Activated T-helper 1 cell treated with anti-CD3 and anti-CD28 coated beads, Interleukin-12 subunit alpha, Interleukin-12 subunit beta, Interleukin-2, Interleukin-4 antibody, amounts not matched to agents 30 ng/mL and 10 ng/mL and 1 ng/mL, durations not matched to agents 14 hours and 24 hours and 36 hours (primary cell): ENCODE results near the gene TF. TPM values are rescaled to one million over a fixed set of nuclear protein-coding genes. Genes with fewer than 3 reads are reported as not detected.

Experiments used
- DNase-seq: peaks from one replicate; pipeline ENCODE4 v3.0.0; 2021; ENCODE audit warnings: low spot score
- H3K27ac Mint-ChIP-seq: one replicate; pipeline ENCODE4 v1.8.0; 2021; ENCODE audit warnings: mild to moderate bottlenecking, mixed read lengths
- H3K27me3 Mint-ChIP-seq: one replicate; pipeline ENCODE4 v1.8.0; 2022; ENCODE audit warnings: mild to moderate bottlenecking, moderate library complexity, mixed read lengths; ENCODE audit not compliant: insufficient read depth
- H3K36me3 Mint-ChIP-seq: one replicate; pipeline ENCODE4 v1.8.0; 2021; ENCODE audit warnings: low read depth, mixed read lengths
- H3K4me1 Mint-ChIP-seq: one replicate; pipeline ENCODE4 v1.8.0; 2021; ENCODE audit warnings: low read depth, mixed read lengths
- H3K4me3 Mint-ChIP-seq: one replicate; pipeline ENCODE4 v1.8.0; 2021; ENCODE audit warnings: mild to moderate bottlenecking, moderate library complexity, mixed read lengths
- H3K9me3 Mint-ChIP-seq: one replicate; pipeline ENCODE4 v1.8.0; 2021; ENCODE audit warnings: mixed read lengths
- intact Hi-C: fragments of 100-400 bp; cut with micrococcal nuclease; formaldehyde crosslinking; loops from one replicate; pipeline ENCODE4 v1.15.1; 2024
- total RNA-seq: library from RNA; stranded (reverse); gene quantifications from 2 replicates; pipeline ENCODE4 v1.2.3, GENCODE V29; 2022

The TF gene
- total RNA-seq = 0.02 TPM in 1 of 2 replicates, not detected in the other

- DNase-seq = no peak
Measured at GRCh38 chr3:133745981-133746711, at the start of gene TF. Gene TF, plus strand, starts transcription at chr3:133746393. Its CDS starts 48 bp downstream, at chr3:133746441.

GRCh38 chr3:133697960-133698359 is 48.2 kb upstream of the TF start:
- Mint-ChIP-seq H3K27me3 (peaks cover 5% of the 10 kb centered on the region), H3K27ac (no peak overlapping the region), H3K4me3 (no peak overlapping the region), H3K4me1 (no peaks in the 10 kb centered on the region), H3K36me3 (no peaks in the 10 kb centered on the region), H3K9me3 (no peaks in the 10 kb centered on the region)
- DNase-seq = no peak
- intact Hi-C loops = no loop called here

More at GRCh38 chr3:133745981-133746711, at the start of gene TF:
- no peaks in the 10 kb centered on the region for H3K4me1 Mint-ChIP-seq
- H3K9me3 Mint-ChIP-seq = no peaks in the 10 kb centered on the region
- peaks cover 34% of the 10 kb centered on the region for H3K27me3 Mint-ChIP-seq
- intact Hi-C loops = no loop called here
- H3K4me3 Mint-ChIP-seq = no peak within 1 kb of the TSS
- no peaks in the 10 kb centered on the region for H3K36me3 Mint-ChIP-seq
- no peak within 1 kb of the TSS for H3K27ac Mint-ChIP-seq

GRCh38 chr3:133699467-133699866 is 46.7 kb upstream of the TF start:
- peaks cover 12% of the 10 kb centered on the region for H3K27me3 Mint-ChIP-seq
- no peaks in the 10 kb centered on the region for H3K9me3 Mint-ChIP-seq
- H3K4me3 Mint-ChIP-seq = no peak overlapping the region
- H3K4me1 Mint-ChIP-seq = no peaks in the 10 kb centered on the region
- H3K36me3 Mint-ChIP-seq = no peaks in the 10 kb centered on the region
- intact Hi-C loops = no loop called here
- H3K27ac Mint-ChIP-seq = no peak overlapping the region
- no peak for DNase-seq

GRCh38 chr3:133699903-133700302 is 46.3 kb upstream of the TF start:
- Mint-ChIP-seq H3K27me3 (peaks cover 12% of the 10 kb centered on the region), H3K36me3 (no peaks in the 10 kb centered on the region), H3K9me3 (no peaks in the 10 kb centered on the region), H3K4me1 (no peaks in the 10 kb centered on the region), H3K4me3 (no peak overlapping the region), H3K27ac (no peak overlapping the region)
- DNase-seq = no peak
- intact Hi-C loops = no loop called here

- H3K36me3 Mint-ChIP-seq = no peaks in the 10 kb centered on the region
- intact Hi-C loops = no loop called here
- H3K27me3 Mint-ChIP-seq = peaks cover 14% of the 10 kb centered on the region
- no peak overlapping the region for H3K4me3 Mint-ChIP-seq
- no peak overlapping the region for H3K27ac Mint-ChIP-seq
- no peaks in the 10 kb centered on the region for H3K4me1 Mint-ChIP-seq
- no peaks in the 10 kb centered on the region for H3K9me3 Mint-ChIP-seq
- DNase-seq = no peak
Measured at GRCh38 chr3:133700351-133700750, 45.8 kb upstream of the TF start.

GRCh38 chr3:133701435-133702358 is 44.5 kb upstream of the TF start:
- Mint-ChIP-seq H3K27ac (no peak overlapping the region), H3K27me3 (peaks cover 16% of the 10 kb centered on the region), H3K36me3 (no peaks in the 10 kb centered on the region), H3K9me3 (no peaks in the 10 kb centered on the region), H3K4me3 (no peak overlapping the region), H3K4me1 (no peaks in the 10 kb centered on the region)
- no peak for DNase-seq
- intact Hi-C loops = no loop called here

GRCh38 chr3:133703915-133704314 is 42.3 kb upstream of the TF start:
- Mint-ChIP-seq H3K27me3 (peaks cover 13% of the 10 kb centered on the region), H3K4me1 (no peaks in the 10 kb centered on the region), H3K27ac (no peak overlapping the region), H3K36me3 (no peaks in the 10 kb centered on the region), H3K4me3 (no peak overlapping the region), H3K9me3 (no peaks in the 10 kb centered on the region)
- DNase-seq = no peak
- intact Hi-C loops = no loop called here

GRCh38 chr3:133706033-133706432 is 40.2 kb upstream of the TF start:
- Mint-ChIP-seq H3K9me3 (no peaks in the 10 kb centered on the region), H3K27ac (no peak overlapping the region), H3K4me1 (no peaks in the 10 kb centered on the region), H3K36me3 (no peaks in the 10 kb centered on the region), H3K4me3 (no peak overlapping the region), H3K27me3 (peaks cover 14% of the 10 kb centered on the region)
- no peak for DNase-seq
- intact Hi-C loops = no loop called here

GRCh38 chr3:133709139-133709750 is 36.9 kb upstream of the TF start:
- Mint-ChIP-seq H3K27me3 (peaks cover 7% of the 10 kb centered on the region), H3K27ac (no peak overlapping the region), H3K4me1 (no peaks in the 10 kb centered on the region), H3K9me3 (no peaks in the 10 kb centered on the region), H3K36me3 (no peaks in the 10 kb centered on the region), H3K4me3 (no peak overlapping the region)
- DNase-seq = no peak
- intact Hi-C loops = no loop called here

- no peaks in the 10 kb centered on the region for H3K9me3 Mint-ChIP-seq
- intact Hi-C loops = no loop called here
Measured at GRCh38 chr3:133711013-133711412, 35.2 kb upstream of the TF start.

GRCh38 chr3:133712017-133712416 is 34.2 kb upstream of the TF start:
- intact Hi-C loops = no loop called here
- peaks cover 1% of the 10 kb centered on the region for H3K27me3 Mint-ChIP-seq
- no peaks in the 10 kb centered on the region for H3K36me3 Mint-ChIP-seq
- H3K9me3 Mint-ChIP-seq = no peaks in the 10 kb centered on the region
- H3K4me3 Mint-ChIP-seq = no peak overlapping the region
- no peak for DNase-seq
- no peak overlapping the region for H3K27ac Mint-ChIP-seq
- H3K4me1 Mint-ChIP-seq = no peaks in the 10 kb centered on the region

More at GRCh38 chr3:133711013-133711412, 35.2 kb upstream of the TF start:
- Mint-ChIP-seq H3K27ac (no peak overlapping the region), H3K27me3 (peaks cover 1% of the 10 kb centered on the region), H3K36me3 (no peaks in the 10 kb centered on the region), H3K4me3 (no peak overlapping the region), H3K4me1 (no peaks in the 10 kb centered on the region)
- no peak for DNase-seq

GRCh38 chr3:133713347-133713746 is 32.8 kb upstream of the TF start:
- Mint-ChIP-seq H3K9me3 (no peaks in the 10 kb centered on the region), H3K36me3 (no peaks in the 10 kb centered on the region), H3K27me3 (peaks cover 1% of the 10 kb centered on the region), H3K27ac (no peak overlapping the region), H3K4me1 (no peaks in the 10 kb centered on the region), H3K4me3 (no peak overlapping the region)
- intact Hi-C loops = no loop called here
- no peak for DNase-seq

- H3K4me1 Mint-ChIP-seq = no peaks in the 10 kb centered on the region
- H3K27ac Mint-ChIP-seq = no peak overlapping the region
- intact Hi-C loops = no loop called here
Measured at GRCh38 chr3:133717424-133717823, 28.8 kb upstream of the TF start.

More at GRCh38 chr3:133717424-133717823, 28.8 kb upstream of the TF start:
- H3K36me3 Mint-ChIP-seq = no peaks in the 10 kb centered on the region
- peaks cover 12% of the 10 kb centered on the region for H3K27me3 Mint-ChIP-seq
- no peak for DNase-seq
- no peak overlapping the region for H3K4me3 Mint-ChIP-seq
- peaks cover 5% of the 10 kb centered on the region for H3K9me3 Mint-ChIP-seq
